HEK293T (cell line): Measurements from ENCODE around the gene MACO1.

ENCODE experiments used
- ARNT ChIP-seq: fragments of 450-650 bp; IDR thresholded peaks from 2 replicates; pipeline ENCODE4 v1.6.1; 2017; ENCODE audit warnings: mild to moderate bottlenecking
- BHLHE40 ChIP-seq: fragments of 450-650 bp; IDR thresholded peaks from 2 replicates; pipeline ENCODE4 v1.6.1; 2016; ENCODE audit warnings: mild to moderate bottlenecking, moderate library complexity, borderline replicate concordance
- CTBP1 ChIP-seq: fragments of 450-650 bp; IDR thresholded peaks from 2 replicates; pipeline ENCODE4 v1.6.1; 2016; ENCODE audit warnings: borderline replicate concordance
- FOXK2 ChIP-seq: fragments of 450-650 bp; IDR thresholded peaks from 2 replicates; pipeline ENCODE4 v1.6.1; 2016; ENCODE audit warnings: mild to moderate bottlenecking
- FOXM1 ChIP-seq: fragments of 450-650 bp; IDR thresholded peaks from 2 replicates; pipeline ENCODE4 v1.6.1; 2017; ENCODE audit warnings: mild to moderate bottlenecking, borderline replicate concordance
- HDGF ChIP-seq: fragments of 450-650 bp; IDR thresholded peaks from 2 replicates; pipeline ENCODE4 v1.6.1; 2017; ENCODE audit warnings: antibody characterized with exemption, borderline replicate concordance
- LEF1 ChIP-seq: fragments of 450-650 bp; IDR thresholded peaks from 2 replicates; pipeline ENCODE4 v1.6.1; 2017; ENCODE audit warnings: mild to moderate bottlenecking, borderline replicate concordance
- NFRKB ChIP-seq: fragments of 450-650 bp; IDR thresholded peaks from 2 replicates; pipeline ENCODE4 v1.6.1; 2016; ENCODE audit warnings: mild to moderate bottlenecking, moderate library complexity
- PKNOX1 ChIP-seq: fragments of 450-650 bp; IDR thresholded peaks from 2 replicates; pipeline ENCODE4 v1.6.1; 2016
- SP1 ChIP-seq: fragments of 450-650 bp; IDR thresholded peaks from 2 replicates; pipeline ENCODE4 v1.6.1; 2017
- SUZ12 ChIP-seq: fragments of 450-650 bp; IDR thresholded peaks from 2 replicates; pipeline ENCODE4 v1.6.1; 2016; ENCODE audit warnings: mild to moderate bottlenecking
- TARDBP ChIP-seq: fragments of 450-650 bp; IDR thresholded peaks from 2 replicates; pipeline ENCODE4 v1.6.1; 2016
- ZNF384 ChIP-seq: fragments of 450-650 bp; IDR thresholded peaks from 2 replicates; pipeline ENCODE4 v1.6.1; 2016

GRCh38 chr1:25428475-25429166 is 2.1 kb upstream of the MACO1 start:
- TF ChIP-seq HDGF = no peak
- TF ChIP-seq BHLHE40 = no peak
- TF ChIP-seq ZNF384 = no peak
- no peak for TF ChIP-seq FOXK2
- no peak for TF ChIP-seq FOXM1
- TF ChIP-seq LEF1 = no peak
- no peak for TF ChIP-seq ARNT
- no peak for TF ChIP-seq SP1
- TF ChIP-seq SUZ12 = no peak
- no peak for TF ChIP-seq PKNOX1
- no peak for TF ChIP-seq CTBP1
- no peak for TF ChIP-seq NFRKB
- no peak for TF ChIP-seq TARDBP
